GM10266 (cell line): ENCODE measurements around the gene FYTTD1.
A peak's percentile ranks its signal among the peaks of the same experiment; 100 is the strongest.

Experiments used
- DNase-seq: peaks from one replicate; pipeline ENCODE4 v3.0.0; 2012; ENCODE audit errors: extremely low spot score
- TF ChIP-seq, protein P1 (sequence below): IDR thresholded peaks from 2 replicates; pipeline ENCODE4 v1.5.1; 2012; ENCODE audit warnings: mild to moderate bottlenecking, low read depth; ENCODE audit not compliant: control insufficient read depth, insufficient read depth; ENCODE audit errors: missing control alignments

The FYTTD1 gene

DNA sequence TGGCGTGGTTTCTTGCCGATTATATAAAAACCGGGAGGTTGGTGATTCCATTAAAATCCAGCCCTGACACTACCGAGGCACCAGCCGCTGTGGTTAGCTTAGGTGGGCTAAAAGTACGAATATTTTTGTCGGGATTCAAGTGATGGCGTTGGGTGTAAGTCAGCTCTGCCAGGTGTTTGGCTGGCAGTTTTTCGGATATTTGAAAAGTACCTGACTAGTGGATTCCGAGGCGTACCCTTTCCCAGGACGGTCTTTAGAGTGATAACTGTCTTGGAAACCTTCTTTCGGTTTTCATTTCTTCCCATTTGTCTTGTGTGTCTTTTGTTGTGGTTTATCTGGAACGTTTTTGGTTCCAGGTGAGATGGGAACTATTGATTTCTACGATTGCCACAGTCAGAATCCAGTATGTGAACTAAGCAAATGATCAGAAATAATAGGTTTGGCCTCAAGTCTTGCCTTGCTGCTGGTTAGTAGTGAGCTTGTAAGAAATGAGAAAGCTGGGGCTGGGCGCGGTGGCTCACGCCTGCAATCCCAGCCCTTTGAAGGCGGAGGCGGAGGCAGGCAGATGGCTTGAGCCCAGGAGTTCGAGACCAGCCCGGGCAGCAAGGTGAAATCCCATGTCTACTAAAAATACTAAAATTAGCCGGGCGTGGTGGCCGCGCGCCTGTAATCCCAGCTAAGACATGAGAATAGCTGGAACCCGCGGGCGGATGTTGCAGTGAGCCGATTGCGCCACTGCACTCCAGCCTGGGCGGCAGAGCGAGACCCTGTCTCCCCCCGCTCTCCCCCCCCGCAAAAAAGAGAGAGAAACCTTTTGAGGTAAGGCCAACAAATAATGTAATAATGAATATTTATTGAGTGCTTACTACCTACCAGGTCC is 1.4 kb downstream of the FYTTD1 start:
- TF ChIP-seq, protein P1, sequence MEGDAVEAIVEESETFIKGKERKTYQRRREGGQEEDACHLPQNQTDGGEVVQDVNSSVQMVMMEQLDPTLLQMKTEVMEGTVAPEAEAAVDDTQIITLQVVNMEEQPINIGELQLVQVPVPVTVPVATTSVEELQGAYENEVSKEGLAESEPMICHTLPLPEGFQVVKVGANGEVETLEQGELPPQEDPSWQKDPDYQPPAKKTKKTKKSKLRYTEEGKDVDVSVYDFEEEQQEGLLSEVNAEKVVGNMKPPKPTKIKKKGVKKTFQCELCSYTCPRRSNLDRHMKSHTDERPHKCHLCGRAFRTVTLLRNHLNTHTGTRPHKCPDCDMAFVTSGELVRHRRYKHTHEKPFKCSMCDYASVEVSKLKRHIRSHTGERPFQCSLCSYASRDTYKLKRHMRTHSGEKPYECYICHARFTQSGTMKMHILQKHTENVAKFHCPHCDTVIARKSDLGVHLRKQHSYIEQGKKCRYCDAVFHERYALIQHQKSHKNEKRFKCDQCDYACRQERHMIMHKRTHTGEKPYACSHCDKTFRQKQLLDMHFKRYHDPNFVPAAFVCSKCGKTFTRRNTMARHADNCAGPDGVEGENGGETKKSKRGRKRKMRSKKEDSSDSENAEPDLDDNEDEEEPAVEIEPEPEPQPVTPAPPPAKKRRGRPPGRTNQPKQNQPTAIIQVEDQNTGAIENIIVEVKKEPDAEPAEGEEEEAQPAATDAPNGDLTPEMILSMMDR = no peak
- no peak for DNase-seq

DNA sequence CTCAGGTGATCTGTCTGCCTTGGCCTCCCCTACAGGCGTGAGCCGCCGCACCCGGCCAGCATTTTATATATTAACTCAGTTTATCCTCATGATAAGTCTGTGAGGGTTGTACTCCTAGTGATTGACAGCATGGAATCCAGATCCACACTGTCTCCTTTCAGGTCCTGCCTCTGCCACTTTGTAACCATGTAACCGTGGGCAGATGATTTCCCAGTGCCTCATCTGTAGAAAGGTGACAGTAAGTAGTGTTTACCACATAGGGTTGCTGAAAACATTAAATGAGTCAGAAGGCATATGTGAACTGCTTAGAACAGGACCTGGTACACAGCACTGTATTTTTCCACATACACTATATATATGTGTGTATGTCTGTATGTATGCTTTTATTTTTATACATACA is 2.4 kb downstream of the FYTTD1 start:
- TF ChIP-seq, protein P1 = no peak
- DNase-seq = no peak

DNA sequence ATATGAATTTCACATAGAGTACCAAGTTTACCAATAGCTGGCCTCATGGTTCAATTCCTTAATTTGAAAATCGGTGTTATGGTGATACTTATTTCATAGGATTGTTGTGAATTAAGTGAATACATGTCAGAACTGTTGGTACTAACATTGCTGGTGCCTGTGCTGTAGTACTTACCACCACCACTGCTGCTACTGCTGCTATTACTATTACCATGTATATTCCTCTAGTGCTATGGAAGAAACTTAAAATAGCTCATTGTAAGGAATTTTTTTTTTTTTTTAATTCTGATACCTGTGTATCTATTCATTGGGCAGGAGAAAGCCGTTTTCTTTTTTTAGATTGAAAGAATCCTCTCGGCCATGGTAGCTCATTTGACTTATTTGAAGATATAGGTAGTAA is 3.6 kb downstream of the FYTTD1 start:
- TF ChIP-seq, protein P1 = no peak
- DNase-seq = peak; percentile 32

DNA sequence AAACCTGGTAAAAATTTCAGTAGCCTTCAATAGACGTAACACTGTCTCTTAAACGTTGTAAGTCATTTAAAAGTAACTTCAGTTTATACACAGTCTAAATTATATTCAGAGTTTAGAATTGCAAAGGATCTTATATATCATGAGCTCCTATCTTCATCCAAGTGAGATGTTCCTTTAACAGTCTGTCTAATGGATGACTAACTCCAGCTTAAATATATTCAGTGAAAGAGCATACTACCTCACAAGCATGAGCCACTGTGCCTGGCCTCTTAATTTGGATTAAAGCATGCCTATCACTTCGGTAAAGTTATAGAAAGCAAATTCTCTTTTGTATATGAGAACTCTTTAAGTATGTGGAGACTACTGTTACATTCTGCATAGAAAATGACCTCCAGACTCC is 7.0 kb downstream of the FYTTD1 start:
- TF ChIP-seq, protein P1 = no peak
- no peak for DNase-seq

DNA sequence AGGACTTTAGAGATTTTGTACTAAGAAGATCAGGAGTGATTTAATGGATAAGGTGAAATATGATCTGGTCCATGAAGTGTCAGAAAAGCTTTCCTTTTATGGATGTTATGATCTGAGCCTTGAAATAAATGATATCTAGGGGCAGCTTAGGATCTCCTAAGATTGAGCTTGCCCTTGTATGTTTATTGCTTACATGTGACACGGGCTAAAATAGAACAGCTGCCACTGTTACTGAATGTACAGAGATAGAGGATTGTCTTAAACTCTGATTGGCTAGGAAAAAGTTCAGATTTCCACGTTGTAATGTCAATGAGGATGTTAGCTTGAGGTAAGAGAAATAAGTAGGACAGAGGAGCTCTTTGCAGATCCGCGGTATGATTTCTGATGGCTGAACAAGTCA is 8.8 kb downstream of the FYTTD1 start:
- no peak for DNase-seq
- TF ChIP-seq, protein P1 = no peak

DNA sequence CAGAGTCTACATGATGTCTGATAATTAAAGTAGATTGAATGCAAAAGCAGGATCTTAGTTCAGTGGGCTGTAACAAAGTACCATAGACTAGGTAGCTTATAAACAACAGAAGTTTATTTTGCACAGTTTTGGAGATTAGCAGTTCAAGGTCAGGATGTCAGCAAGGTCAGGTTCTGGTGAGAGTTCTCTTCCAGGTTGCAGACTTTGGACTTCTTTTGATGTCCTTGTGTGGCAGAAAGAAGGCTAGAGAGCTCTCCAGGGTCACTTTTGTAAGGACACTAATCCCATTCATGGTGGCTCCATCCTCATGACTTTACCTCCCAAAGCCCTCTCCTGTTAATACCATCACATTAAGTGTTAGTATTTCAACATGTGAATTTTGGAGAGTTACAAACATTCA is 12.1 kb downstream of the FYTTD1 start:
- TF ChIP-seq, protein P1 = no peak
- no peak for DNase-seq

DNA sequence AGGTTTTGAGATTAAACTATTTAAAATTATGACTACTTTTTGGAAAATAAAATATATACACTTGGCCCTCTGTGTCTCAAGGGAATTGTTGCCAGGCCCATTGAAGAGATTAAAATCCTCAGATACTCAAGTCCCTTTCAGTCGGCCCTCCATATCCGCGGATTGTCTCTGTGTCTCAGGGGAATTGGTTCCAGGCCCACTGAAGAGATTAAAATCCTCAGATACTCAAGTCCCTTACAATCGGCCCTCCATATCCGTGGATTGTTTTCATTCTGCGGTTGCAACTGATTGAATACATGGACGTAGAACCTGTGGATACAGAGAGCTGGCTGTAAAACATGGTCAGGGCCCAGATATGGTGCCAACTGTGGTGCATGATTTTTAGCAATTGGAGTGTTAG is 25.6 kb downstream of the FYTTD1 start:
- no peak for DNase-seq
- TF ChIP-seq, protein P1 = no peak
